SK-N-SH (cell line): ENCODE measurements around the gene IMPG1. TPM values are rescaled to one million over a fixed set of nuclear protein-coding genes. Genes with fewer than 3 reads are reported as not detected.

ENCODE experiments used
- CTCF ChIA-PET: fragments of 300-600, 350-600 bp; formaldehyde crosslinking; extraction: SDS; loops from one replicate; lab custom pipeline; 2021; lab: Yijun Ruan, JAX
- POLR2A ChIA-PET: fragments of 350-600 bp; sonication (Branson Sonifier 250); formaldehyde crosslinking; extraction: SDS; loops from one replicate; lab custom pipeline; 2020; ENCODE audit warnings: antibody characterized with exemption, inconsistent platforms; lab: Yijun Ruan, JAX
- DNase-seq: peaks from one replicate; pipeline ENCODE4 v3.0.0; 2012
- H2AFZ ChIP-seq: fragments of 200-600 bp; sonication (generic); 2 replicates; pipeline ENCODE4 v1.8.1; 2016; ENCODE audit warnings: antibody characterized with exemption, mild to moderate bottlenecking, low read depth
- H3F3A ChIP-seq: fragments of 200-600 bp; sonication (generic); replicated peaks from 2 replicates; pipeline ENCODE3; 2016; ENCODE audit warnings: antibody characterized with exemption, mild to moderate bottlenecking; ENCODE audit not compliant: insufficient read depth
- H3K27ac ChIP-seq, 2 experiments: fragments of 200-500 bp in 1 of 2; fragments of 200-600 bp in 1 of 2; sonication (Bioruptor generic) in 1 of 2; sonication (generic), shearing (Covaris generic) in 1 of 2; 2 replicates each; pipeline versions ENCODE4 v1.5.1 to v1.6.1; 2014 to 2016; ENCODE audit warnings: low read depth in 2 of 2, inconsistent platforms in 1 of 2, low read length in 1 of 2, mild to moderate bottlenecking in 1 of 2, mixed read lengths in 1 of 2
- H3K27me3 ChIP-seq: fragments of 200-600 bp; sonication (generic), shearing (Covaris generic); 2 replicates; pipeline ENCODE4 v1.6.1; 2016; ENCODE audit warnings: mixed run types; ENCODE audit not compliant: insufficient read depth
- H3K36me3 ChIP-seq, 2 experiments: fragments of 200-500 bp in 1 of 2; fragments of 200-600 bp in 1 of 2; sonication (Bioruptor generic) in 1 of 2; sonication (generic) in 1 of 2; replicated peaks in 1 of 2; 2 replicates each; pipeline versions ENCODE3 to v1.5.1; 2014 to 2016; ENCODE audit warnings: low read length in 1 of 2, mild to moderate bottlenecking in 1 of 2; ENCODE audit not compliant: insufficient read depth in 2 of 2, control insufficient read depth in 1 of 2
- H3K4me1 ChIP-seq, 2 experiments: fragments of 200-500 bp in 1 of 2; fragments of 200-600 bp in 1 of 2; sonication (Bioruptor generic) in 1 of 2; sonication (generic), shearing (Covaris generic) in 1 of 2; 2 replicates each; pipeline versions ENCODE4 v1.5.1 to v1.6.1; 2014 to 2016; ENCODE audit warnings: low read depth in 1 of 2, low read length in 1 of 2, mixed run types in 1 of 2; ENCODE audit not compliant: insufficient read depth in 2 of 2, control insufficient read depth in 1 of 2
- H3K4me2 ChIP-seq: fragments of 200-600 bp; sonication (generic), shearing (Covaris generic); 2 replicates; pipeline ENCODE4 v1.6.1; 2017; ENCODE audit warnings: mixed run types
- H3K4me3 ChIP-seq, 2 experiments: fragments of 200-500 bp in 1 of 2; fragments of 200-600 bp in 1 of 2; sonication (Bioruptor generic) in 1 of 2; sonication (generic), shearing (Covaris generic) in 1 of 2; 2 replicates each; pipeline versions ENCODE4 v1.5.1 to v1.8.1; 2014 to 2016; ENCODE audit warnings: low read depth in 2 of 2, inconsistent platforms in 1 of 2, low read length in 1 of 2, mild to moderate bottlenecking in 1 of 2, mixed read lengths in 1 of 2, moderate library complexity in 1 of 2
- H3K79me2 ChIP-seq: fragments of 200-600 bp; sonication (generic); 2 replicates; pipeline ENCODE4 v1.8.1; 2017; ENCODE audit warnings: mild to moderate bottlenecking; ENCODE audit not compliant: insufficient read depth
- H3K9ac ChIP-seq: fragments of 200-600 bp; sonication (generic); 2 replicates; pipeline ENCODE4 v1.6.1; 2017; ENCODE audit warnings: mixed run types
- H3K9me2 ChIP-seq: fragments of 200-600 bp; sonication (generic); 2 replicates; pipeline ENCODE4 v1.6.1; 2017; ENCODE audit warnings: mixed run types
- H3K9me3 ChIP-seq: fragments of 200-600 bp; sonication (generic); 2 replicates; pipeline ENCODE4 v1.6.1; 2017; ENCODE audit warnings: mixed run types, mild to moderate bottlenecking, moderate library complexity
- H4K20me1 ChIP-seq: fragments of 200-600 bp; sonication (generic); 2 replicates; pipeline ENCODE4 v1.6.1; 2017; ENCODE audit warnings: mild to moderate bottlenecking, mixed run types; ENCODE audit not compliant: insufficient read depth
- CHD2 ChIP-seq: fragments of 150-350 bp; IDR thresholded peaks from 2 replicates; pipeline ENCODE4 v1.6.1; 2018; ENCODE audit warnings: low read length; ENCODE audit not compliant: partially characterized antibody
- CTCF ChIP-seq: fragments of 200-600 bp; sonication (generic); IDR thresholded peaks from 2 replicates; pipeline ENCODE4 v1.6.1; 2017; ENCODE audit warnings: antibody characterized with exemption, mild to moderate bottlenecking, moderate library complexity
- EP300 ChIP-seq, 2 experiments: IDR thresholded peaks; 2 replicates each; pipeline versions ENCODE4 v1.4.0 to v1.6.1; 2012; ENCODE audit warnings: borderline replicate concordance in 1 of 2, low read depth in 1 of 2, low read length in 1 of 2
- EZH2phosphoT487 ChIP-seq: fragments of 200-600 bp; sonication (generic); IDR thresholded peaks from 2 replicates; pipeline ENCODE4 v1.6.1; 2017; ENCODE audit warnings: low read depth, mixed run types, mild to moderate bottlenecking, antibody characterized with exemption, moderate library complexity, borderline replicate concordance
- FOSL2 ChIP-seq: IDR thresholded peaks from 2 replicates; pipeline ENCODE4 v1.4.0; 2012; ENCODE audit warnings: low read depth, mild to moderate bottlenecking, moderate library complexity, borderline replicate concordance
- FOXM1 ChIP-seq: IDR thresholded peaks from 2 replicates; pipeline ENCODE4 v1.4.0; 2012; ENCODE audit warnings: low read depth, mild to moderate bottlenecking
- GATA2 ChIP-seq: sonication (generic); formaldehyde crosslinking; IDR thresholded peaks from 2 replicates; pipeline ENCODE4 v1.5.0; 2020; ENCODE audit warnings: mild to moderate bottlenecking, missing genetic modification reagents
- IRF3 ChIP-seq: fragments of 150-350 bp; IDR thresholded peaks from 2 replicates; pipeline ENCODE4 v1.6.1; 2016; ENCODE audit warnings: mild to moderate bottlenecking, low read depth, low read length
- MAX ChIP-seq: IDR thresholded peaks from 2 replicates; pipeline ENCODE4 v1.4.0; 2012; ENCODE audit warnings: low read depth
- MEF2A ChIP-seq: IDR thresholded peaks from 2 replicates; pipeline ENCODE4 v1.4.0; 2012; ENCODE audit warnings: low read depth, borderline replicate concordance
- MXI1 ChIP-seq: IDR thresholded peaks from 2 replicates; pipeline ENCODE4 v1.6.1; 2012; ENCODE audit warnings: mild to moderate bottlenecking, low read depth, low read length, improper control_type of control experiment
- NFIC ChIP-seq: IDR thresholded peaks from 2 replicates; pipeline ENCODE4 v1.4.0; 2012; ENCODE audit warnings: borderline replicate concordance
- POLR2AphosphoS5 ChIP-seq: IDR thresholded peaks from 2 replicates; pipeline ENCODE4 v1.6.1; 2012; ENCODE audit warnings: low read depth, low read length
- RAD21 ChIP-seq: IDR thresholded peaks from 2 replicates; pipeline ENCODE4 v1.6.1; 2012; ENCODE audit warnings: mild to moderate bottlenecking, low read length
- RCOR1 ChIP-seq: fragments of 150-350 bp; IDR thresholded peaks from 2 replicates; pipeline ENCODE4 v1.6.1; 2017; ENCODE audit warnings: antibody characterized with exemption, low read length
- RFX5 ChIP-seq: IDR thresholded peaks from 2 replicates; pipeline ENCODE4 v1.6.1; 2012; ENCODE audit warnings: mild to moderate bottlenecking, improper control_type of control experiment, low read length
- RXRA ChIP-seq: IDR thresholded peaks from 2 replicates; pipeline ENCODE4 v1.4.0; 2012; ENCODE audit warnings: low read depth, mild to moderate bottlenecking, borderline replicate concordance
- SMC3 ChIP-seq: IDR thresholded peaks from 2 replicates; pipeline ENCODE4 v1.6.1; 2012; ENCODE audit warnings: low read depth, low read length, improper control_type of control experiment
- TCF12 ChIP-seq: IDR thresholded peaks from 2 replicates; pipeline ENCODE4 v1.4.0; 2012
- WGBS: methylation state at CpG from one replicate; pipeline ENCODE4 v1.1.6; 2017; ENCODE audit warnings: low lambda C conversion rate; 5-methylcytosine and 5-hydroxymethylcytosine counted together
- polyA plus RNA-seq, 3 experiments: library from polyadenylated mRNA; depleted of rRNA; stranded (reverse); fragments of >200 nt; gene quantifications; 2 replicates each; pipeline ENCODE4 v1.2.3, GENCODE V29; 2012
- TF ChIP-seq, protein P1 (sequence below): IDR thresholded peaks from 2 replicates; pipeline ENCODE4; 2012
- TF ChIP-seq, protein P2 (sequence below): fragments of 150-350 bp; IDR thresholded peaks from 2 replicates; pipeline ENCODE4 v1.6.1; 2017; ENCODE audit warnings: antibody characterized with exemption, low read length, low read depth, borderline replicate concordance
- TF ChIP-seq, protein P3 (sequence below): IDR thresholded peaks from 2 replicates; pipeline ENCODE4 v1.4.0; 2012; ENCODE audit warnings: low read depth, borderline replicate concordance

Gene IMPG1
- polyA plus RNA-seq, 1 of the 3 experiments (the other 2 are of a cell fraction): not detected

DNA sequence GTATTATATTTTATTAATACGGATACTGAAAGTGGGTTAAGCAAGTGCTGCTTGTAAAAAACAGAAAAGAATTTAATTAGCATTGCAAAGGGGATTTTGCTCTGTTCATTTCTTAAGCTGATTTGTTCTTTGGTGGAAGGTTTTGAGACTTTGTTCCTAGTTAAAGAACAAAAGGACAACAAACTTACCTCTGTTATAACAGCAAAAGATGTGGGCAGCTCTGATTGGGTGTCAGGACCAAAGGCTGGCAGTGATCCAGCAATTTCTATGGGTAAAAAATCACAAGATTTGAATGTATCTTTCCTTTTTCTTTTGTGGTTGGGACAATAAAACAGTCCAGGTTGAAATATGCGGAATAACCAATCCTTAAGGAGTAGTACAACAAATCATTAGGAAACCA lies 68.8 kb downstream of the IMPG1 start:
- WGBS: 23% methylated on average over 2 of the region's 2 CpGs
- Histone ChIP-seq H3K36me3 (no peaks in the 10 kb centered on the region), H2AFZ (no peak overlapping the region), H3K79me2 (no peaks in the 10 kb centered on the region), H3K4me3 (no peak overlapping the region), H3K4me2 (no peak overlapping the region), H3K4me1 (no peaks in the 10 kb centered on the region), H3F3A (no peaks in the 10 kb centered on the region), H3K27me3 (no peaks in the 10 kb centered on the region), H3K9ac (no peak overlapping the region), H3K9me2 (no peaks in the 10 kb centered on the region), H4K20me1 (no peaks in the 10 kb centered on the region), H3K9me3 (no peaks in the 10 kb centered on the region), H3K27ac (no peak overlapping the region)
- no peak for TF ChIP-seq RFX5
- no peak for TF ChIP-seq SMC3
- no peak for TF ChIP-seq EP300 (IDR thresholded peaks at IDR 0.05; ENCODE audit: borderline replicate concordance in 1 of 2, low read depth in 1 of 2, low read length in 1 of 2)
- no peak for TF ChIP-seq FOSL2
- TF ChIP-seq, protein P1, sequence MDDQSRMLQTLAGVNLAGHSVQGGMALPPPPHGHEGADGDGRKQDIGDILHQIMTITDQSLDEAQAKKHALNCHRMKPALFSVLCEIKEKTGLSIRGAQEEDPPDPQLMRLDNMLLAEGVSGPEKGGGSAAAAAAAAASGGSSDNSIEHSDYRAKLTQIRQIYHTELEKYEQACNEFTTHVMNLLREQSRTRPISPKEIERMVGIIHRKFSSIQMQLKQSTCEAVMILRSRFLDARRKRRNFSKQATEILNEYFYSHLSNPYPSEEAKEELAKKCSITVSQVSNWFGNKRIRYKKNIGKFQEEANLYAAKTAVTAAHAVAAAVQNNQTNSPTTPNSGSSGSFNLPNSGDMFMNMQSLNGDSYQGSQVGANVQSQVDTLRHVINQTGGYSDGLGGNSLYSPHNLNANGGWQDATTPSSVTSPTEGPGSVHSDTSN: no peak
- no peak for TF ChIP-seq TCF12
- TF ChIP-seq, protein P2, sequence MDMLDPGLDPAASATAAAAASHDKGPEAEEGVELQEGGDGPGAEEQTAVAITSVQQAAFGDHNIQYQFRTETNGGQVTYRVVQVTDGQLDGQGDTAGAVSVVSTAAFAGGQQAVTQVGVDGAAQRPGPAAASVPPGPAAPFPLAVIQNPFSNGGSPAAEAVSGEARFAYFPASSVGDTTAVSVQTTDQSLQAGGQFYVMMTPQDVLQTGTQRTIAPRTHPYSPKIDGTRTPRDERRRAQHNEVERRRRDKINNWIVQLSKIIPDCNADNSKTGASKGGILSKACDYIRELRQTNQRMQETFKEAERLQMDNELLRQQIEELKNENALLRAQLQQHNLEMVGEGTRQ: no peak
- TF ChIP-seq GATA2: no peak
- TF ChIP-seq MAX: no peak
- no peak for TF ChIP-seq FOXM1
- TF ChIP-seq, protein P3, sequence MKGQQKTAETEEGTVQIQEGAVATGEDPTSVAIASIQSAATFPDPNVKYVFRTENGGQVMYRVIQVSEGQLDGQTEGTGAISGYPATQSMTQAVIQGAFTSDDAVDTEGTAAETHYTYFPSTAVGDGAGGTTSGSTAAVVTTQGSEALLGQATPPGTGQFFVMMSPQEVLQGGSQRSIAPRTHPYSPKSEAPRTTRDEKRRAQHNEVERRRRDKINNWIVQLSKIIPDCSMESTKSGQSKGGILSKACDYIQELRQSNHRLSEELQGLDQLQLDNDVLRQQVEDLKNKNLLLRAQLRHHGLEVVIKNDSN: no peak
- DNase-seq: no peak
- CTCF ChIA-PET: no interaction called here
- POLR2A ChIA-PET: no interaction called here

GRCh38 chr6:76003113-76003512 lies 69.3 kb downstream of the IMPG1 start:
- WGBS: 19% methylated on average over 1 of the region's 1 CpG
- POLR2A ChIA-PET: no interaction called here
- no peak for DNase-seq
- H3K9me2 ChIP-seq: no peaks in the 10 kb centered on the region
- no peaks in the 10 kb centered on the region for H3K36me3 ChIP-seq
- H3K4me1 ChIP-seq: no peaks in the 10 kb centered on the region
- H3K4me2 ChIP-seq: no peak overlapping the region
- no peak overlapping the region for H3K27ac ChIP-seq
- no peaks in the 10 kb centered on the region for H3K9me3 ChIP-seq
- H3F3A ChIP-seq: no peaks in the 10 kb centered on the region
- H3K9ac ChIP-seq: no peak overlapping the region
- H3K79me2 ChIP-seq: no peaks in the 10 kb centered on the region
- no peaks in the 10 kb centered on the region for H4K20me1 ChIP-seq
- no peak for TF ChIP-seq GATA2
- TF ChIP-seq IRF3: no peak
- TF ChIP-seq RXRA: no peak
- TF ChIP-seq POLR2AphosphoS5: no peak
- TF ChIP-seq EZH2phosphoT487: no peak
- TF ChIP-seq TCF12: no peak
- TF ChIP-seq MEF2A: no peak
- no peak for TF ChIP-seq RFX5
- TF ChIP-seq RAD21: no peak
- no peak for TF ChIP-seq CHD2
- TF ChIP-seq MXI1: no peak
- TF ChIP-seq CTCF: no peak
- TF ChIP-seq FOXM1: no peak
- no peak for TF ChIP-seq SMC3
- no peak for TF ChIP-seq EP300 (IDR thresholded peaks at IDR 0.05; ENCODE audit: borderline replicate concordance in 1 of 2, low read depth in 1 of 2, low read length in 1 of 2)
- TF ChIP-seq NFIC: no peak
- TF ChIP-seq RCOR1: no peak
- TF ChIP-seq, all 33 proteins: peak for 0
- Histone ChIP-seq H3K4me3 (no peak overlapping the region), H3K27me3 (no peaks in the 10 kb centered on the region), H2AFZ (no peak overlapping the region)
- CTCF ChIA-PET: no interaction called here
